ENCODE measurements around the gene LAYN.

DNA sequence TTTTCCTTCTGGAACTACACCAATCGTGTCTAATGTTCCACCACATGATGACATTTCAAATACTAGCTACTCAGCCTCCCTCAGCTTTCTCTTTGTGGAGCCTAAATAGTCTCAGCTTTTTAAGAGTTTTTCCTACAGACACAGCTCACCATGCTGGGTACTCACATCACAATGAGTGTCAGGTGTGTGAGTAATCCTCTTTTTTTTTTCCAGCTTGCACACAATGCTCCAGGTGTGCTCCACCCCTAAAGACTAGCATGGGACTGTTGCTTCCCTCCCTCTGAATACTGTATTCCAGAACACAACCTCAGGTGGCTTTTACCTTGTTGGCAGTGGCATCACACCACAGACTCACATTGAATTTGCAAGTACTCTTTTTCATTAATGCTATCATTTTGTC is 40.0 kb upstream of the LAYN start:
- TF ChIP-seq, protein P1, sequence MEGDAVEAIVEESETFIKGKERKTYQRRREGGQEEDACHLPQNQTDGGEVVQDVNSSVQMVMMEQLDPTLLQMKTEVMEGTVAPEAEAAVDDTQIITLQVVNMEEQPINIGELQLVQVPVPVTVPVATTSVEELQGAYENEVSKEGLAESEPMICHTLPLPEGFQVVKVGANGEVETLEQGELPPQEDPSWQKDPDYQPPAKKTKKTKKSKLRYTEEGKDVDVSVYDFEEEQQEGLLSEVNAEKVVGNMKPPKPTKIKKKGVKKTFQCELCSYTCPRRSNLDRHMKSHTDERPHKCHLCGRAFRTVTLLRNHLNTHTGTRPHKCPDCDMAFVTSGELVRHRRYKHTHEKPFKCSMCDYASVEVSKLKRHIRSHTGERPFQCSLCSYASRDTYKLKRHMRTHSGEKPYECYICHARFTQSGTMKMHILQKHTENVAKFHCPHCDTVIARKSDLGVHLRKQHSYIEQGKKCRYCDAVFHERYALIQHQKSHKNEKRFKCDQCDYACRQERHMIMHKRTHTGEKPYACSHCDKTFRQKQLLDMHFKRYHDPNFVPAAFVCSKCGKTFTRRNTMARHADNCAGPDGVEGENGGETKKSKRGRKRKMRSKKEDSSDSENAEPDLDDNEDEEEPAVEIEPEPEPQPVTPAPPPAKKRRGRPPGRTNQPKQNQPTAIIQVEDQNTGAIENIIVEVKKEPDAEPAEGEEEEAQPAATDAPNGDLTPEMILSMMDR (IDR thresholded peaks at IDR 0.05; ENCODE audit: poor library complexity): no peak
- no peak for TF ChIP-seq EZH2 (IDR thresholded peaks at IDR 0.05; ENCODE audit: borderline replicate concordance)
